CD4-positive, alpha-beta T cell treated with Interleukin-15 for 4 hours (primary cell): ENCODE measurements around the gene GAB4.

Experiments
- DNase-seq: peaks from one replicate; pipeline ENCODE4 v3.0.0-alpha.2; 2020; ENCODE audit warnings: low spot score

Gene GAB4

GRCh38 chr22:16988257-16988656 is 19.8 kb downstream of the GAB4 start:
- DNase-seq, result no peak

DNA sequence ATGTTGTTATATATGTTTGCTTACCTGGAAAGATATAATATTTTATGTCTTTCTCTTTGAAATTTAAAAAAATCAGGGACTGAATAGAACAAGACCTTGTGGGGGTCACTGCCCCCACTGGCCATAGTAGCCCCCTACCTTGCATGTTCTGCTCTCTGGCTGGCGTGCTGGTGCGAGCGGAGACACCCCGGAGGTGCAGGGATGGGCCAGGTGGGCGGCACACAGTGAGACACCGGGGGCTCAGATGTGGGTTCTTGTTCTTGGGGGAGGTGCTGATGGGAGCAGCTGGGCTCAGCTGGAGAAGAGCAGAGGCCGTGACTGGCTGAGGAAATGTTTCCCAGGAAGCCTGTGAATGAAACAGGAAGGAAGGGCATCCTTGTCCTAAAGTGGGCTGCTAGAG is 20.2 kb downstream of the GAB4 start:
- no peak for DNase-seq

GRCh38 chr22:16975155-16975885 is 32.7 kb downstream of the GAB4 start:
- DNase-seq, result no peak

DNA sequence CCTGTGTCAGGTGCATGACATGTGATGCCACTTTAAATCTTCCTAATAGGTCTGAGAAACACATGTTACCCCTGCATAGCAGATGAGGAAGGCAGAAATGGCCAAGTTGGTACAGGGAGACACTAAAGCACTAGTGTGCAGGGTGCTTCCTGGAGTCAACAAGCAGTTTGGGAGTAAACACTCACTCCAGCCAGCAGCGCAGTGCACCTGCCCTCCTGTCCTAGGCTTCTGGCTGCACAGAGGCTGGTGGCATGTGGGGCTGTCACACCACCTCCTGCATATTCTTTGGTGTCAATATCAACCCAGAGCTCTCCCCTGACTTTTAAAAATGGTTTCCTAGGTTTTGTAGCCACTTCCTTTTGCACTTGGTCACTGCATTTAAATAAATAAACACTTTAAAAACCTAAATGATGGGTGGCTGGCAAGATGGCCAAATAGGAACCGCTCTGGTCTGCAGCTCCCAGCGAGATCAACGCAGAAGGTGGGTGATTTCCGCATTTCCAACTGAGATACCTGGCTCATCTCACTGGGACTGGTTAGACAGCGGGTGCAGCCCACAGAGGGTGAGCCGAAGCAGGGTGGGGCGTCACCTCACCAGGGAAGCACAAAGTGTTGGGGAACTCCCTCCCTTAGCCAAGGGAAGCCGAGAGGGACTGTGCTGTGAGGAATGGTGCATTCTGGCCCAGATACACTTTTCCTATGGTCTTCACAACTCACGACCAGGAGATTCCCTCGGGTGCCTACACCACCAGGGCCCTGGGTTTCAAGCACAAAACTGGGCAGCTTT is 33.5 kb downstream of the GAB4 start:
- DNase-seq, result no peak

DNA sequence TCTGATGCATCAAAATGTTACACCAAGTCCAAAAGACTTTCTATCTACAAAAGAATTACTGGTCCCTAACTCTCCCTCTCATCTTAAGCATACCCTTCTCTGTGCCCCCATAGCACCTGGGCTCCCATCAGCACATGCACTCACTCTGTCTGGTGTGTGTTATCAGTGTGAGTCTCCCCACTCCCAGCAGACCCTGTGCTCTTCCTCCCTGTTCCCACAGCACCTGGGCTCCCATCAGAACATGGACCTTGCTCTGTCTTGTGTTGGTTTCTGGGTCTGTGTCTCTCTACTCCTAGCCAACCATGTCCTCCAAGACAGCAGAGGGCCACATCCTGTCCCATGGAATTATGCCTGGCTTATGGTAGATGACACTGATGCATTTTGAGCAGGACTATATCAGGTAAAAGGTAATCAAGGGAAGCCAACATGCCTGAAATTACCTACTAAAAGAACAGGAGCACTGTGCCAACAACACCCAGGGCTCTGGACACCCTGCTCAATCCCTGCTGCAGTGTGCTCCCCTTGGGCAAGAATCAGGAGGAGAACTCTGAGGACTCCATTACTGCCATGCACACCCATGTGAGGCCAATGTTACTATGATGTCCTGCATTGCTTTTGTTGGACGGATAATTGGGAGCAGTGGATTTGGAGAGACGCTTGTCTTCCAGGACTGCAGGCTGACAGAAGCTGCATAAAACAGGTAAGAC is 34.3 kb downstream of the GAB4 start:
- no peak for DNase-seq

DNA sequence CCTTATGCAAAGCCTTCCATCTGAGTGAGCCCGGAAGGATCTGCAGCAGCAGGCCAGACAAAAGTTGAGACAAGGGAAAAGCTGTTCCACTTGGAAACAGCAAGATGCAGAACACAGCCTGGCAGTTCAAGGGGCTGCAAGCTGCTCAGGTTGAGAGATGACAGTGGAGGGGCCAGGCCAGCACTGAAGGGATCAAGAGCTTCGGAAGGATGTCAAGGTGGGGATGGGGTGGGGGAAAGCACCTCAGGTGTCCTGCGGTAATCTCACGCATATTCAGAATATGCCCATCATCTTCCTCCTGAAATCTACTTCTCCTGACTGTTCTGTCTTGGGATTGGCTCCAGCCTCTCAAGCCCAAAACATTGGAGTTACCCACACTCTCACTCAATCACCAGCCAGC is 35.7 kb downstream of the GAB4 start:
- DNase-seq, result no peak

GRCh38 chr22:16970446-16970845 is 37.6 kb downstream of the GAB4 start:
- no peak for DNase-seq

DNA sequence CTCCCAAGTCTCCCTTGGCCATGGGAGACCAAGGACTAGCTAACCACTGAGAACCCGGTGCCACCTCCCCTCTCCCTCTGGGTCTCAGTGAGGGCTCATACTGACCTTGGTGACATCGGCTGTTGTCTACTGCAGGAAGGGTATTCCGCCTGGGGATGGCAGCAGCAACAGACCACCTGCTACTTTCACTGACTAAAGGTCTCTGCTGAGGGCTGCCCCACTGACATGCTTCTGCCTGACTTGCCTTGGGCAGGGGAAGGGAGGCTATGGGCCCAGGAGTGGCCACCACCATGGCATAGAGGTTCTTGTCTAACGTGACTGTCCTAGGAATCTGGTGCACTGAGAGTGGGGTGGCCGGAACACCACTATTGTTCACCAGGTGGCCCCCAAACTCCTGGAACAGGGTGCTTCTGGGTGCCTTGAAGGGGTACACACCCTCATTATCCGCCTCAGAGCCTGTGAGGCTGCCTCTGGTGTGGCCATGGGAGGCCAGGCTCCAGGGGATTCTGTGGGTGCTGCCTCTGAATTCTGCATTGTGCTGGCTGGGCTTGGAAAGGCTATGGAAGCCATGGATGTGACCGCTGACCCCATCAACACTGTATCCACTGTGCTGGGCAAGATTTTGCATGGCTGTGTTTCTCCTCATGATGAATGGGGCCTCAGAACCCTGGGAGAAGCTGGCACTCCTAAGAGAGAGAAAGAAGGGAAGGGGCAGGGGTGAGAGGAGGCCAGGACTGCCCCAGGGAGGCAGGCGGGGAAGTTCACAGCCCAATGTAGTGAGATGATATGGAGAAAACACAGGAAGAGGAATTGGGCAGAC is 38.3 kb downstream of the GAB4 start:
- DNase-seq, result no peak

DNA sequence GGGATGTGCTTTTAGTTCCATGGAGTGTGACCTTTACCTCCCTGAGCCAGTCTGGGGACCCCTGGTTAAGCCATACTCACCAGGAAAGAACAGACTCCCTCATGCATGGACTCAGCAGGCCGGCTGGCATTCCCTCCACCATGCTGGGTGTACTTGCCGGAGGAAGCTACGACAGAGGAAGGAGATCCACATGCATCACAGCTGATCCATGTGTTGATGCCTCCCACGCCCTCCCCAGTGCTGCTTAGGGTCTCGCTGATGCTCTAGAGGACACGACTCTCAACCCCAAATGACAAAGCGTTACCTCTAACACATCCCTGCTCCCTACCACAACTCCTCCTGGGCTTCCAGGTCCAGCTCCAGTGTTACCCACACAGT is 39.8 kb downstream of the GAB4 start:
- DNase-seq, result no peak

DNA sequence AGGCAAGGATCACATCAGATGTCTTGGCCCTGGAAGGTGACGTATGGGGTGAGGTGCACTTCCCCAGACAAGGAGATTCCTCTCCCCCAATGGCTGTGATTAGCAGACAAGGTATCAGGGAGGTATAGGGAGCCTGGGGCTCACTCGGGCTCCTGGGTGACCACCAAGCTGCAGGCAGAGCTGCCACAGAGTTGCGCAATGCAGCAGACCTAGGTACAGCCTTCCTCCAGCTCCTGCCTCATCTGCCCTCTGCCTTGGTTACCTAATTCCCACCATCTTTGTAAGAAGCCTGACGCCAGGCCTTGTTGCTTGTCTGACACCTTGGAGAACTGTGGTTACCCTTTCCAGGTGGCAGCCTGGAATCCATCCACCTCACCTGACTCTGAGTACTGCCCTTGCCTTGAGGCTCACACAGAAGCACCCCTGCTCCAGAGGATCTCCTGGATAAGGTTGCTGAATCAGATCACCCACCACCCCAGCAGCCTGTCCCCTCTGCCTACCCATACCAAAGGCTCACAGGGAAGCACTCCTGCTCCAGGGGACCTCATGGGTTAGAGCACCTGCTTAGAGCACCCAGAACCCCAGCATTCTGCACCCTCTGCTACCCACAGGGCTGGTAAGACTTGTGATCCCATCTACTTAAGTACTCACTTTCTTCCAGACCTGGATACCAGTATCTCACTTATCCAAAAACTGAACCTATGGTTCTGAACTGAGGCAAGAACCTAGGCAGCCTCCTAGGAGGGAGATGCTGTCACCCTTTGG is 40.4 kb downstream of the GAB4 start:
- DNase-seq, result no peak

GRCh38 chr22:16966251-16966650 is 41.8 kb downstream of the GAB4 start:
- DNase-seq, result no peak

- no peak for DNase-seq
These were observed 42.5 kb downstream of the GAB4 start for GRCh38 chr22:16965560-16965959.

DNA sequence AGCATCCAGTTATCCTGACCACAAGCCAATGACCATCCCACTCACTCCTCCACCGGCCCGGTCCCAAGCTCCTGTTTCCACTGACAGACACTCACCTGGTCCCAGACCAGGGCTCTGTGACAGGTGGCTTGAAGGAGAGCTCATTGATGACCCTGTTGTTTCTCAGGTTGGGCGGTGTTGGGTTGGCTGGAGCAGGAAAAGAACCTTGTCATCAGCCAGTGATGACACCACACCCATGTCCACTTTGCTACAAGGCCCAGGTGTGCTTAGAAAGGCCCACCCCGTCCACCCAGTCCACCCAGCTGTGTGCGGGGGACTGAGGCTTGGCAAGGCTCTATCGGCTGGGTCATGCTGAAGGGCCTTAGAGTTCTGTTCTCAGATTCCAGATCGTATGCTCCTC is 42.9 kb downstream of the GAB4 start:
- DNase-seq, result no peak

- DNase-seq, result no peak
These were observed 43.7 kb downstream of the GAB4 start for GRCh38 chr22:16964366-16964765.

DNA sequence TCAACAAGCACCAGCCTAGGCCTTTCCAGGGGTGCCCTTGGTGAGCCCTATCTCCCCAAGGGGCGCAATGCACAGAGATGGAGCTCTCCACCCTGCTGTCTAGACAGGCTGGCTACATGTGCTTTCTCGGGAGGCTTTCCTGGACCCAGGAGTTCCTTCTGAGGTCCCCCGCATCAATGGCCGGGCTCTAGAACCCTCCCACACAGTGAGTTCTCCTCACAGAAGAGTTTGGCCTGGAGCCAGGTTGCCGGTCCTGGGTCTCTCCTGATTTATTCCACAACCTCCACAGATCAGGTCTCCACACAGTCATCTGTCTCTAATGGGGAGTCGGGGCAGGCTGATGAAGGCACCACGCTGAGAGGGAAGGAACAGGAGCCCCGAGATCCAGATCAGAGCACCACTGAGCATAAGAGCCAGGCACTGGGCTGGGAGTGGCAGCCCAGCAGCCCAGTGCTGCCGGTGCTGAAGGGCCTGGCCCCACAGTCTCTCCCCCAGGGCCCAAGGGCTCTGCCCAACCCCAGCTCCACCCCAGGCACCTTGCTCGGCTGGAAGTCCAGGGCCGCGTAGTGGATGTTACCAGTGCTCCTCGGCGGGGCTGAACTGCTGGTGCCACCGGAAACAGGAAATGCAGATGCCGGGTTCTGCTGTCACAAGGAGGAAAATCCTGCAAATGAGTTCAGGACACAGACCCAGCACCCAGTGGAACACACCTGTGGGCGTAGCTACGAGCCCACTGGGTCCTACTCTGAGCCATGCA is 44.7 kb downstream of the GAB4 start:
- DNase-seq, result no peak

DNA sequence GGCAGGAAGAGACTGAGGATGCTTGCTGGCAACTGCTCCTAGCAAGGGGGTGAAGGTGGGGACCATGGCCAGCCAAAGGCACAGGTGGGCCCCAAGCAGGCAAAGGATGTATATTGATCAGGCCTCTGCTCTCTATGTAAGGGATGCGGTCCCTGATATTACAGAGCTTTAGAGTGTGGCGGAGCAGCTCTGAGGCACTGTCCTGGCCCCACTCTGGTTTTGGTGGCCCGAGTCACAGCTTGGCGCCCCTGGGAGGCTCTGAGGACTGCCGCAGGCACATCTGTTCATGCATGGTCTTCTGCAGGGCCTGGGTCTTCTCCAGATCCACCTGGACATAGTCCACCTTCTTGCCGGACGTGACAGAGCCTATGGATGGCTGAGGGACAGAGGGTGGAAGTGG is 45.5 kb downstream of the GAB4 start:
- no peak for DNase-seq

DNA sequence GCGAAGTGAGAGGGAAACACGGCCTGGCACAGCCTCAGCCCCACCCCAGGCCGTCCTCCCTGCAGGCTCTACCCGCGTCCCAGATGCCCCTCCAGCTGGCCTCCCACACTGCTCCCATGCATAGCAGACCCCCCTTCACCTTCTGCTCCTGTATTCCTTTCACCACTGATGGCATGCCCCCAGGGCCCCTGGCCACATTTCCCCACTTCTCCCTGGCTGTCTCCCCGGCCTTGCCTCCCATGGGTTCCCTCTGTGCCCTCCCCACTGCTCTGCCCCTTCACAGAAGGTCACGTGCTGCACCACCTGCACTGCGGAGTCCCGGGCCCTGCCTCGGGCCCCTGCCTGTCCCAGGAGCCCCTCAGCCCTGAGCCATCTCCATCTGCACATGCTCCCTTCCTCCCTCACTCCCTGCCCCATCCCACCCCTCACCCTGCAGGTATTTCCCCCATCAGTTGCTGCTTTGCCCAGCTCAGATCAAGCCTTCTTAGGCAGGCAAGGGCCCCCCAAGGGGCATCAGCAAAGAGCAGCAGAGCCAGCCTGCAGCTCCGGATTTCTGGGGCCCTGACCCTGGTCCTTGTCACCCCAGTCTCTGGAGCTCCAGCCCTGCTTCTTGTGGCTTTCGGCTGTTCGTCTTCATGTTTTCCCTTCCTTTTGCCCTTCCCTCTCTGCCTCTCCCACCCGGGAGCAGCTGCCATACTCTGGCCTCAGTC is 46.4 kb downstream of the GAB4 start:
- DNase-seq, result no peak

- DNase-seq, result no peak
These were observed 47.2 kb downstream of the GAB4 start for GRCh38 chr22:16960884-16961249.

DNA sequence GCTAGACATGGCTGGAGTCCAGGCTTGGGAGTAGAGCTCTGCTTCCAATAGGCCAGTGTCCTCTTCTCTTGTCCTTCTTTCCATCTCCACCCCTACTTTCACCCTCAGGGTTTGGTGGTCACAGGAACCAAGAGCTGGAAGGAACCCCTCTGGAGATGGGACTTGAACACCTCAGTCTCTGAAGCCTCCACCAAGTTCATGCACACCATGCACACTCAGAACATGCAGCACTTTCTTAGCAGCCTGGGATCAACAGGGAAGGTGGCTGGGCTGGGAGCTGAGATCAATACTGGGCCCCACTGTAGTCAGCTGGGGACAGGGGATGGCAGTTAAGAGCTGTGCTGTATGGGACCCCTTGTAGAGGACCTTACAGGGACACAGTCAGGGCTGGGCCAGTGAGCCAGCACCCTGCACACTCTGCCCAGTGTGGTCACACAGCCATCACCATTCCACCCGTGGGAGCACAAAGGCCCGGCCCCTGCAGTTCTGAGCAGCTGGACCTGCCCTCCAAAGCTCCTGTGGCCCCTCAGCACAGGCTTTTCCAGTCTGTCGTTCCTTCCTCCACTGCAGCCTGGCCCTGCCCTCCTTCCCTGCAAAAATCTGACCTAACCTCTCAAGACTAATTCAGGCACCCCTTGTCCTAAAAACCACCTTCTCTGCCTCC is 47.7 kb downstream of the GAB4 start:
- no peak for DNase-seq
